Glutamatergic neuron (in vitro differentiated cells): ENCODE measurements around the gene IFITM1. TPM values are rescaled to one million over a fixed set of nuclear protein-coding genes. Genes with fewer than 3 reads are reported as not detected.

Experiments used
- DNase-seq: peaks from one replicate; pipeline ENCODE4 v3.0.0; 2022
- H3K27ac Mint-ChIP-seq: one replicate; pipeline ENCODE4 v1.8.0; 2020; ENCODE audit warnings: mild to moderate bottlenecking, mixed read lengths, inconsistent platforms; ENCODE audit not compliant: unreplicated experiment
- H3K27me3 Mint-ChIP-seq: one replicate; pipeline ENCODE4 v1.8.0; 2020; ENCODE audit warnings: mild to moderate bottlenecking, moderate library complexity, mixed read lengths, inconsistent platforms; ENCODE audit not compliant: unreplicated experiment
- H3K36me3 Mint-ChIP-seq: one replicate; pipeline ENCODE4 v1.8.0; 2020; ENCODE audit warnings: mild to moderate bottlenecking, mixed read lengths, inconsistent platforms; ENCODE audit not compliant: unreplicated experiment
- H3K4me1 Mint-ChIP-seq: one replicate; pipeline ENCODE4 v1.8.0; 2020; ENCODE audit warnings: mild to moderate bottlenecking, low read depth, mixed read lengths, inconsistent platforms; ENCODE audit not compliant: unreplicated experiment
- H3K4me3 Mint-ChIP-seq: one replicate; pipeline ENCODE4 v1.8.0; 2020; ENCODE audit warnings: mild to moderate bottlenecking, mixed read lengths, inconsistent platforms; ENCODE audit not compliant: unreplicated experiment
- H3K9me3 Mint-ChIP-seq: one replicate; pipeline ENCODE4 v1.8.0; 2020; ENCODE audit warnings: mild to moderate bottlenecking, moderate library complexity, mixed read lengths, inconsistent platforms; ENCODE audit not compliant: unreplicated experiment
- CTCF ChIP-seq: fragments of 200-600 bp; sonication (generic); IDR thresholded peaks from one replicate; pipeline ENCODE4 v1.5.0; 2021; ENCODE audit not compliant: partially characterized antibody, unreplicated experiment
- total RNA-seq: library from RNA; stranded (reverse); fragmentation: NEBNext Ultra II Directional; extraction: Animal tissue kit (Norgen Biotek cat#: 25700); gene quantifications from one replicate; pipeline ENCODE4 v1.2.1, GENCODE V29; 2021; ENCODE audit not compliant: unreplicated experiment

Gene IFITM1
- total RNA-seq, 1 donor from 2014 or later, result 2.6 TPM

GRCh38 chr11:299951-300735, 13.7 kb upstream of the IFITM1 start:
- H3K27ac Mint-ChIP-seq, result peak overlapping the region; percentile 13

GRCh38 chr11:303363-303762, 10.5 kb upstream of the IFITM1 start:
- no peak overlapping the region for H3K27ac Mint-ChIP-seq
- no peak for DNase-seq
- no peak overlapping the region for H3K4me3 Mint-ChIP-seq
- peaks cover 4% of the 10 kb centered on the region for H3K27me3 Mint-ChIP-seq
- H3K36me3 Mint-ChIP-seq, result no peaks in the 10 kb centered on the region
- H3K9me3 Mint-ChIP-seq, result no peaks in the 10 kb centered on the region
- H3K4me1 Mint-ChIP-seq, result peaks cover 17% of the 10 kb centered on the region
- no peak for TF ChIP-seq CTCF

More at GRCh38 chr11:299951-300735, 13.7 kb upstream of the IFITM1 start:
- peaks cover 10% of the 10 kb centered on the region for H3K4me1 Mint-ChIP-seq
- H3K36me3 Mint-ChIP-seq, result no peaks in the 10 kb centered on the region
- peak; percentile 56 for DNase-seq
- no peak for TF ChIP-seq CTCF
- no peaks in the 10 kb centered on the region for H3K9me3 Mint-ChIP-seq
- no peak overlapping the region for H3K4me3 Mint-ChIP-seq
- H3K27me3 Mint-ChIP-seq, result peaks cover 8% of the 10 kb centered on the region

GRCh38 chr11:304061-304506, 9.8 kb upstream of the IFITM1 start:
- Mint-ChIP-seq H3K9me3 (peaks cover under 1% of the 10 kb centered on the region), H3K4me1 (peaks cover 18% of the 10 kb centered on the region), H3K36me3 (no peaks in the 10 kb centered on the region), H3K27me3 (peaks cover 8% of the 10 kb centered on the region), H3K4me3 (no peak overlapping the region), H3K27ac (no peak overlapping the region)
- no peak for TF ChIP-seq CTCF
- no peak for DNase-seq

GRCh38 chr11:304915-305843, 8.7 kb upstream of the IFITM1 start:
- Mint-ChIP-seq H3K4me1 (peaks cover 19% of the 10 kb centered on the region), H3K9me3 (peaks cover 6% of the 10 kb centered on the region), H3K36me3 (no peaks in the 10 kb centered on the region), H3K27me3 (peaks cover 12% of the 10 kb centered on the region), H3K27ac (no peak overlapping the region), H3K4me3 (no peak overlapping the region)
- peak; percentile 51 for DNase-seq
- peak; percentile 51 for TF ChIP-seq CTCF
